Measurements from ENCODE around the gene HHIPL1. TPM values are rescaled to one million over a fixed set of nuclear protein-coding genes. Genes with fewer than 3 reads are reported as not detected.

Gene HHIPL1
- polyA plus RNA-seq, 1 donor: 0.94 TPM

GRCh38 chr14:99704037-99704436, 59.1 kb downstream of the HHIPL1 start:
- H3K4me3 ChIP-seq (ENCODE audit: low read length): no peak overlapping the region
- no peak for DNase-seq
- WGBS (ENCODE audit: insufficient coverage, low lambda C conversion rate): 92% methylated on average over 2 of the region's 2 CpGs
- H3K27ac ChIP-seq (ENCODE audit: low read length): no peak overlapping the region
- no peaks in the 10 kb centered on the region for H3K27me3 ChIP-seq (ENCODE audit: control insufficient read depth, insufficient read depth, low read length)
- peaks cover 11% of the 10 kb centered on the region for H3K9me3 ChIP-seq (ENCODE audit: control insufficient read depth, low read depth, low read length)
- H3K36me3 ChIP-seq (ENCODE audit: control insufficient read depth, insufficient read depth, low read length): no peaks in the 10 kb centered on the region
- H3K4me1 ChIP-seq (ENCODE audit: control insufficient read depth, insufficient read depth, low read length): no peaks in the 10 kb centered on the region

- Histone ChIP-seq H3K27me3 (ENCODE audit: control insufficient read depth, insufficient read depth, low read length) (no peaks in the 10 kb centered on the region), H3K36me3 (ENCODE audit: control insufficient read depth, insufficient read depth, low read length) (no peaks in the 10 kb centered on the region), H3K9me3 (ENCODE audit: control insufficient read depth, low read depth, low read length) (peaks cover 11% of the 10 kb centered on the region), H3K4me3 (ENCODE audit: low read length) (no peak overlapping the region), H3K4me1 (ENCODE audit: control insufficient read depth, insufficient read depth, low read length) (no peaks in the 10 kb centered on the region), H3K27ac (ENCODE audit: low read length) (no peak overlapping the region)
- no CpG with 5 or more reads among the region's 8 CpGs for WGBS (ENCODE audit: insufficient coverage, low lambda C conversion rate)
- no peak for DNase-seq
Observed at GRCh38 chr14:99706107-99706900, 61.4 kb downstream of the HHIPL1 start.

GRCh38 chr14:99707420-99707819, 62.5 kb downstream of the HHIPL1 start:
- Histone ChIP-seq H3K27me3 (ENCODE audit: control insufficient read depth, insufficient read depth, low read length) (peaks cover 3% of the 10 kb centered on the region), H3K9me3 (ENCODE audit: control insufficient read depth, low read depth, low read length) (peaks cover 11% of the 10 kb centered on the region), H3K4me3 (ENCODE audit: low read length) (no peak overlapping the region), H3K4me1 (ENCODE audit: control insufficient read depth, insufficient read depth, low read length) (no peaks in the 10 kb centered on the region), H3K27ac (ENCODE audit: low read length) (no peak overlapping the region), H3K36me3 (ENCODE audit: control insufficient read depth, insufficient read depth, low read length) (no peaks in the 10 kb centered on the region)
- no peak for DNase-seq
- WGBS (ENCODE audit: insufficient coverage, low lambda C conversion rate): no CpG with 5 or more reads among the region's 2 CpGs

GRCh38 chr14:99707921-99708320, 63.0 kb downstream of the HHIPL1 start:
- H3K9me3 ChIP-seq (ENCODE audit: control insufficient read depth, low read depth, low read length): peaks cover 8% of the 10 kb centered on the region
- no peaks in the 10 kb centered on the region for H3K36me3 ChIP-seq (ENCODE audit: control insufficient read depth, insufficient read depth, low read length)
- H3K27me3 ChIP-seq (ENCODE audit: control insufficient read depth, insufficient read depth, low read length): peaks cover 3% of the 10 kb centered on the region
- H3K4me1 ChIP-seq (ENCODE audit: control insufficient read depth, insufficient read depth, low read length): no peaks in the 10 kb centered on the region
- H3K4me3 ChIP-seq (ENCODE audit: low read length): no peak overlapping the region
- DNase-seq: no peak
- H3K27ac ChIP-seq (ENCODE audit: low read length): no peak overlapping the region
- WGBS (ENCODE audit: insufficient coverage, low lambda C conversion rate): no CpG with 5 or more reads among the region's 9 CpGs

GRCh38 chr14:99708449-99708848, 63.5 kb downstream of the HHIPL1 start:
- Histone ChIP-seq H3K9me3 (ENCODE audit: control insufficient read depth, low read depth, low read length) (peaks cover 2% of the 10 kb centered on the region), H3K27me3 (ENCODE audit: control insufficient read depth, insufficient read depth, low read length) (peaks cover 3% of the 10 kb centered on the region), H3K27ac (ENCODE audit: low read length) (no peak overlapping the region), H3K4me3 (ENCODE audit: low read length) (no peak overlapping the region), H3K4me1 (ENCODE audit: control insufficient read depth, insufficient read depth, low read length) (no peaks in the 10 kb centered on the region), H3K36me3 (ENCODE audit: control insufficient read depth, insufficient read depth, low read length) (no peaks in the 10 kb centered on the region)
- WGBS (ENCODE audit: insufficient coverage, low lambda C conversion rate): no CpG with 5 or more reads among the region's 7 CpGs
- no peak for DNase-seq

- H3K9me3 ChIP-seq (ENCODE audit: control insufficient read depth, low read depth, low read length): no peaks in the 10 kb centered on the region
- no peak overlapping the region for H3K4me3 ChIP-seq (ENCODE audit: low read length)
- no peaks in the 10 kb centered on the region for H3K36me3 ChIP-seq (ENCODE audit: control insufficient read depth, insufficient read depth, low read length)
- no peak overlapping the region for H3K27ac ChIP-seq (ENCODE audit: low read length)
- no peak for DNase-seq
- H3K4me1 ChIP-seq (ENCODE audit: control insufficient read depth, insufficient read depth, low read length): no peaks in the 10 kb centered on the region
- H3K27me3 ChIP-seq (ENCODE audit: control insufficient read depth, insufficient read depth, low read length): peaks cover 3% of the 10 kb centered on the region
- 93% methylated on average over 3 of the region's 3 CpGs for WGBS (ENCODE audit: insufficient coverage, low lambda C conversion rate)
Observed at GRCh38 chr14:99713972-99714371, 69.0 kb downstream of the HHIPL1 start.

GRCh38 chr14:99715266-99716000, 70.5 kb downstream of the HHIPL1 start:
- no peak overlapping the region for H3K4me3 ChIP-seq (ENCODE audit: low read length)
- H3K4me1 ChIP-seq (ENCODE audit: control insufficient read depth, insufficient read depth, low read length): no peaks in the 10 kb centered on the region
- DNase-seq: no peak
- H3K9me3 ChIP-seq (ENCODE audit: control insufficient read depth, low read depth, low read length): no peaks in the 10 kb centered on the region
- H3K27ac ChIP-seq (ENCODE audit: low read length): no peak overlapping the region
- no CpG with 5 or more reads among the region's 24 CpGs for WGBS (ENCODE audit: insufficient coverage, low lambda C conversion rate)
- no peaks in the 10 kb centered on the region for H3K36me3 ChIP-seq (ENCODE audit: control insufficient read depth, insufficient read depth, low read length)
- H3K27me3 ChIP-seq (ENCODE audit: control insufficient read depth, insufficient read depth, low read length): peaks cover 3% of the 10 kb centered on the region

- Histone ChIP-seq H3K4me3 (ENCODE audit: low read length) (no peak overlapping the region), H3K27ac (ENCODE audit: low read length) (no peak overlapping the region), H3K4me1 (ENCODE audit: control insufficient read depth, insufficient read depth, low read length) (no peaks in the 10 kb centered on the region), H3K27me3 (ENCODE audit: control insufficient read depth, insufficient read depth, low read length) (peaks cover 3% of the 10 kb centered on the region), H3K36me3 (ENCODE audit: control insufficient read depth, insufficient read depth, low read length) (no peaks in the 10 kb centered on the region), H3K9me3 (ENCODE audit: control insufficient read depth, low read depth, low read length) (no peaks in the 10 kb centered on the region)
- no CpG with 5 or more reads among the region's 10 CpGs for WGBS (ENCODE audit: insufficient coverage, low lambda C conversion rate)
- DNase-seq: no peak
Observed at GRCh38 chr14:99716091-99716849, 71.3 kb downstream of the HHIPL1 start.

GRCh38 chr14:99716850-99717681, 72.1 kb downstream of the HHIPL1 start:
- H3K4me3 ChIP-seq (ENCODE audit: low read length): no peak overlapping the region
- H3K27me3 ChIP-seq (ENCODE audit: control insufficient read depth, insufficient read depth, low read length): no peaks in the 10 kb centered on the region
- H3K4me1 ChIP-seq (ENCODE audit: control insufficient read depth, insufficient read depth, low read length): no peaks in the 10 kb centered on the region
- H3K9me3 ChIP-seq (ENCODE audit: control insufficient read depth, low read depth, low read length): no peaks in the 10 kb centered on the region
- no CpG with 5 or more reads among the region's 14 CpGs for WGBS (ENCODE audit: insufficient coverage, low lambda C conversion rate)
- no peak for DNase-seq
- H3K36me3 ChIP-seq (ENCODE audit: control insufficient read depth, insufficient read depth, low read length): no peaks in the 10 kb centered on the region
- no peak overlapping the region for H3K27ac ChIP-seq (ENCODE audit: low read length)

- H3K9me3 ChIP-seq (ENCODE audit: control insufficient read depth, low read depth, low read length): no peaks in the 10 kb centered on the region
- H3K4me1 ChIP-seq (ENCODE audit: control insufficient read depth, insufficient read depth, low read length): no peaks in the 10 kb centered on the region
- no CpG with 5 or more reads among the region's 5 CpGs for WGBS (ENCODE audit: insufficient coverage, low lambda C conversion rate)
- no peaks in the 10 kb centered on the region for H3K27me3 ChIP-seq (ENCODE audit: control insufficient read depth, insufficient read depth, low read length)
- no peaks in the 10 kb centered on the region for H3K36me3 ChIP-seq (ENCODE audit: control insufficient read depth, insufficient read depth, low read length)
- H3K4me3 ChIP-seq (ENCODE audit: low read length): no peak overlapping the region
- DNase-seq: no peak
- no peak overlapping the region for H3K27ac ChIP-seq (ENCODE audit: low read length)
Observed at GRCh38 chr14:99717682-99718013, 72.7 kb downstream of the HHIPL1 start.
